Fibroblast of mammary gland (primary cell): ENCODE data around the gene PHIP.
A peak's percentile ranks its signal among the peaks of the same experiment; 100 is the strongest.

Experiments
- DNase-seq: peaks from one replicate; pipeline ENCODE4 v3.0.0-alpha.2; 2010; ENCODE audit warnings: low read depth
- H3K4me3 ChIP-seq: 2 replicates; pipeline ENCODE4 v1.5.1; 2011; ENCODE audit warnings: low read depth, mild to moderate bottlenecking, low read length, moderate library complexity; ENCODE audit not compliant: control insufficient read depth
- CTCF ChIP-seq: conservative IDR thresholded peaks from 2 replicates; pipeline ENCODE4 v1.5.1; 2011; ENCODE audit warnings: low read depth, low read length, inconsistent platforms; ENCODE audit not compliant: control insufficient read depth, insufficient read depth

PHIP gene

GRCh38 chr6:79004239-79004638 lies 73.8 kb downstream of the PHIP start:
- no peak for TF ChIP-seq CTCF

DNA sequence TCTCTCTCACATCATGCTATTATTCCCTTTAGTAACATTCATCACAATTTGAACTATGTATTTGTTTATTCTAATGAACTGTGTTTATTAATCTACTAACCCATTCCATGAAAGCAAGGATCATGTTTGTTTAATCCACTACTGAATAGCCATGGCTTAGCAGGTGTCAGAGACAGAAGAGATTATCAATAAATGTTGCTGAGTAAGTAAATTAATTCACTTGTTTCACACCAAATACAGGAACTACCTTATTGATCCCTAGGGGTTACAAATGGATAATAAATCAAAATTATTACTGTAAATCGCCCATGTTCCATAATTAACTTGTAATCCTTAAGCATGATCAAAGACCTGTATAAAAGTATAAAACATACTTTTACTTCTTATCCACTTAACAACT lies 76.6 kb downstream of the PHIP start:
- no peak for DNase-seq
- no peak for TF ChIP-seq CTCF
- H3K4me3 ChIP-seq, result no peak overlapping the region

More at GRCh38 chr6:79004239-79004638, 73.8 kb downstream of the PHIP start:
- no peak for DNase-seq
- no peak overlapping the region for H3K4me3 ChIP-seq

GRCh38 chr6:78999737-79000136 lies 78.3 kb downstream of the PHIP start:
- no peak overlapping the region for H3K4me3 ChIP-seq
- peak; percentile 12 for DNase-seq
- no peak for TF ChIP-seq CTCF

DNA sequence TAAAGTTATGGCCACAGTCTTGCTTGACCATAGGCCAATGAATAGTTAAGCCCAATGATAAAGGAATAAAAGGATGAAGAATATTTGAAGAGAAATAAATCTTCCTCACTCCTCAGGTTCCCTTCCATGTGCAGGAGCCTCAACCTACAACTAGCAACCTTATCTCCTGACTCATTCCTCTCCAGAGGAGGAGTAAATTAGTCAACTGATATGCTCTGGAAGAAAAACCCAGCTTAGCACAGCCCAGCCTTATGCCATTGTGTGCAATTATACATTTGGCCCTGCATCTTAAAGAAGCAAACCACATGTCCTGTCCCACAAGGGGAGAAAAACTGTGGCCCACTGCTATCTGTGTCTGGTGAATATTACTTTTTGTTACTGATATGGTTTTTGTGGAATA lies 82.1 kb downstream of the PHIP start:
- no peak overlapping the region for H3K4me3 ChIP-seq
- DNase-seq, result peak; percentile 6
- TF ChIP-seq CTCF, result no peak

- TF ChIP-seq CTCF, result no peak
- no peak overlapping the region for H3K4me3 ChIP-seq
- no peak for DNase-seq
Measured at GRCh38 chr6:78995346-78995745, 82.7 kb downstream of the PHIP start.

GRCh38 chr6:78993955-78994354 lies 84.1 kb downstream of the PHIP start:
- H3K4me3 ChIP-seq, result no peak overlapping the region
- no peak for TF ChIP-seq CTCF
- DNase-seq, result no peak

DNA sequence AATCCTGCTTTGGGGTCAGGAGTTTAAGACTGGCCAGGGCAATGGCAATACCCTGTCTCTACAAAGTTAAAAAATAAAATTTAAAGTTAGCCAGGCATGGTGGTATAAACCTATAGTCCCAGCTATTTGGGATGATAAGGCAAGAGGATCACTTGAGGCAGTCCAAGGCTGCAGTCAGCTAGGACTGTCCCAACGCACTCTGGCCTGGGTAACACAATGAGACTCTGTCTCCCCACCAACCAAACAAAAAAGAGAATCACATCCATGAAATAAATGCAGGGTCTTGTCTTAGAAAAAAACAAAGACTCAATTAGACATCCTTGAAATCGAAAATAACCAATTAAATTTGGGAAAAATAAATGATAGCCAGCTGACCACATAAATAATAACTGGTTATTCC lies 88.9 kb downstream of the PHIP start:
- no peak for TF ChIP-seq CTCF
- DNase-seq, result no peak
- no peak overlapping the region for H3K4me3 ChIP-seq
